NCI-H2081 (cell line): ENCODE data around the gene ENTPD7.
A peak's percentile ranks its signal among the peaks of the same experiment; 100 is the strongest.
"Not testable (repeated sequence)": the region's sequence is repeated elsewhere in the genome, so short reads cannot be mapped to it uniquely, and the experiment has no call there.

Experiments used
- DNase-seq, 2 experiments: peaks; one replicate each; lab custom pipeline; 2025; lab: John Stamatoyannopoulos, UW

ENTPD7 gene

GRCh38 chr10:99659031-99659867, at the start of gene ENTPD7:
Gene ENTPD7 (plus strand): TSS chr10:99659509. CDS start chr10:99659957, 448 bp downstream.
- peak; percentile 90 to 95 for DNase-seq

GRCh38 chr10:99610221-99610620, 49.1 kb upstream of the ENTPD7 start:
- DNase-seq: no peak

GRCh38 chr10:99611326-99611725, 48.0 kb upstream of the ENTPD7 start:
- no peak for DNase-seq

GRCh38 chr10:99612167-99612831, 47.0 kb upstream of the ENTPD7 start:
- peak; percentile 41 to 49 for DNase-seq

GRCh38 chr10:99615426-99615825, 43.9 kb upstream of the ENTPD7 start:
- DNase-seq: no peak

GRCh38 chr10:99617696-99618095, 41.6 kb upstream of the ENTPD7 start:
- no peak for DNase-seq

GRCh38 chr10:99619090-99619800, 40.1 kb upstream of the ENTPD7 start:
- DNase-seq: no peak

GRCh38 chr10:99619851-99620710, 39.2 kb upstream of the ENTPD7 start, which contains the start of gene SLC25A28:
Gene SLC25A28 (minus strand): TSS chr10:99620439. CDS start chr10:99620335, 104 bp downstream.
- peak; percentile 95 to 99 for DNase-seq

- peak; percentile 78 to 83 for DNase-seq
Measured at GRCh38 chr10:99620711-99621453, 38.4 kb upstream of the ENTPD7 start.

- DNase-seq: no peak
Measured at GRCh38 chr10:99621454-99622251, 37.7 kb upstream of the ENTPD7 start.

GRCh38 chr10:99623919-99624318, 35.4 kb upstream of the ENTPD7 start:
- DNase-seq: no peak

- DNase-seq: not testable (repeated sequence)
Measured at GRCh38 chr10:99625124-99625523, 34.2 kb upstream of the ENTPD7 start.

GRCh38 chr10:99628923-99629624, 30.2 kb upstream of the ENTPD7 start:
- DNase-seq: no peak

- DNase-seq: no peak
Measured at GRCh38 chr10:99629625-99629978, 29.7 kb upstream of the ENTPD7 start.

GRCh38 chr10:99630433-99630832, 28.9 kb upstream of the ENTPD7 start:
- DNase-seq: no peak

- no peak for DNase-seq
Measured at GRCh38 chr10:99630991-99631390, 28.3 kb upstream of the ENTPD7 start.

GRCh38 chr10:99631496-99631895, 27.8 kb upstream of the ENTPD7 start:
- no peak for DNase-seq

- DNase-seq: no peak
Measured at GRCh38 chr10:99633832-99634231, 25.5 kb upstream of the ENTPD7 start.

GRCh38 chr10:99647601-99648151, 11.6 kb upstream of the ENTPD7 start:
- no peak for DNase-seq
